K562 (cell line): Measurements from ENCODE around the gene PYCR2. TPM values are rescaled to one million over a fixed set of nuclear protein-coding genes. Genes with fewer than 3 reads are reported as not detected.

Experiments used
- AFF1 ChIP-seq, 2 experiments: fragments of 450-650 bp; IDR thresholded peaks; 2 replicates each; pipeline ENCODE4 v1.6.1; 2018; ENCODE audit warnings: mild to moderate bottlenecking in 2 of 2, low read depth in 1 of 2; ENCODE audit not compliant: partially characterized antibody in 2 of 2
- BRD4 ChIP-seq: fragments of 200-600 bp; sonication (generic); IDR thresholded peaks from 2 replicates; pipeline ENCODE4 v1.6.1; 2017; ENCODE audit warnings: inconsistent platforms
- CSDE1 ChIP-seq, 2 experiments: fragments of 450-650 bp; IDR thresholded peaks; 2 replicates each; pipeline ENCODE4 v1.6.1; 2016; ENCODE audit warnings: mild to moderate bottlenecking in 1 of 2
- CTBP1 ChIP-seq: fragments of 450-650 bp; IDR thresholded peaks from 2 replicates; pipeline ENCODE4 v1.6.1; 2016; ENCODE audit warnings: borderline replicate concordance
- DPF2 ChIP-seq: fragments of 450-650 bp; IDR thresholded peaks from 2 replicates; pipeline ENCODE4 v1.6.1; 2016
- E2F5 ChIP-seq: sonication (generic); formaldehyde crosslinking; IDR thresholded peaks from 2 replicates; pipeline ENCODE4 v1.8.0; 2022; ENCODE audit warnings: mild to moderate bottlenecking, missing genetic modification reagents
- EP300 ChIP-seq: IDR thresholded peaks from 2 replicates; pipeline ENCODE4 v1.6.1; 2012; ENCODE audit warnings: low read length, improper control_type of control experiment
- GTF2E2 ChIP-seq: fragments of 200-800 bp; sonication (Bioruptor generic); IDR thresholded peaks from 2 replicates; pipeline ENCODE4 v1.6.1; 2016; ENCODE audit warnings: missing genetic modification characterization, missing compliant biosample characterization
- L3MBTL2 ChIP-seq: fragments of 450-650 bp; IDR thresholded peaks from 2 replicates; pipeline ENCODE4 v1.6.1; 2016; ENCODE audit warnings: mild to moderate bottlenecking, moderate library complexity
- NUFIP1 ChIP-seq: fragments of 450-650 bp; IDR thresholded peaks from 2 replicates; pipeline ENCODE4 v1.6.1; 2018; ENCODE audit not compliant: partially characterized antibody
- PKNOX1 ChIP-seq: fragments of 450-650 bp; IDR thresholded peaks from 2 replicates; pipeline ENCODE4 v1.6.1; 2016
- POLR2G ChIP-seq: fragments of 200-400 bp; formaldehyde crosslinking; IDR thresholded peaks from 2 replicates; pipeline ENCODE4 v1.6.1; 2017; ENCODE audit warnings: low read depth, mild to moderate bottlenecking, antibody characterized with exemption, low read length, moderate library complexity
- PTTG1 ChIP-seq: fragments of 450-650 bp; IDR thresholded peaks from 2 replicates; pipeline ENCODE4 v1.6.1; 2016; ENCODE audit warnings: low read depth, mild to moderate bottlenecking, missing genetic modification characterization, missing compliant biosample characterization
- RBM14 ChIP-seq: fragments of 200-400 bp; formaldehyde crosslinking; IDR thresholded peaks from 2 replicates; pipeline ENCODE4 v1.6.1; 2018; ENCODE audit warnings: low read depth, mild to moderate bottlenecking, low read length, moderate library complexity, borderline replicate concordance; ENCODE audit not compliant: insufficient read depth
- SMAD3 ChIP-seq: fragments of 450-650 bp; formaldehyde crosslinking; conservative IDR thresholded peaks from 2 replicates; pipeline ENCODE4 v1.4.0; 2020; ENCODE audit warnings: mild to moderate bottlenecking
- SRF ChIP-seq, 2 experiments: fragments of 250-450, 450-650 bp in 1 of 2; sonication (Bioruptor Pico) in 1 of 2; sonication (generic) in 1 of 2; formaldehyde crosslinking; IDR thresholded peaks; 2 replicates each; pipeline versions ENCODE4 v1.5.0 to v1.5.1; 2020 to 2022; ENCODE audit warnings: mild to moderate bottlenecking in 1 of 2, missing genetic modification reagents in 1 of 2
- TRIM28 ChIP-seq: fragments of 450-650 bp; IDR thresholded peaks from 2 replicates; pipeline ENCODE4 v1.6.1; 2017
- ZNF778 ChIP-seq: fragments of 450-650 bp; formaldehyde crosslinking; IDR thresholded peaks from 2 replicates; pipeline ENCODE4 v1.4.0; 2020; ENCODE audit warnings: mild to moderate bottlenecking, moderate library complexity
- polyA plus RNA-seq, 8 experiments: library from polyadenylated mRNA; depleted of rRNA in 4 of 8; stranded (reverse) in 5 of 8; unstranded in 3 of 8; fragments of >200 nt; fragmentation: Nextera tagmentation in 2 of 8; fragmentation: Illumina TruSeq in 1 of 8; extraction: Ambion mirVana in 2 of 8; extraction: Trizol in 1 of 8; gene quantifications; 2 replicates each; pipeline versions ENCODE4 v1.2.1 to v1.2.3, GENCODE V29; 2011 to 2014; ENCODE audit warnings: inconsistent platforms in 1 of 8, missing spikeins in 1 of 8
- total RNA-seq, 7 experiments: library from RNA; depleted of rRNA in 6 of 7; stranded (reverse); fragments of >200 nt in 6 of 7; fragmentation: Illumina TruSeq in 2 of 7; extraction: Trizol in 2 of 7; gene quantifications; 2 replicates each; pipeline versions ENCODE4 v1.2.1 to v1.2.3, GENCODE V29; 2011 to 2021; ENCODE audit warnings: low replicate concordance in 1 of 7
- TF ChIP-seq, protein P1 (sequence below): fragments of 450-650 bp; IDR thresholded peaks from 2 replicates; pipeline ENCODE4 v1.7.1; 2018; ENCODE audit warnings: mild to moderate bottlenecking, low read depth; ENCODE audit not compliant: partially characterized antibody

Gene PYCR2
- total and polyA plus RNA-seq, 9 of the 15 experiments (the other 6 are each of a cell fraction or from before 2014, with no cell fraction given): 5.5 to 219 (median 127) TPM

- no peak for TF ChIP-seq GTF2E2 (tag)
- TF ChIP-seq NUFIP1: no peak
- TF ChIP-seq L3MBTL2: no peak
- TF ChIP-seq PKNOX1: no peak
- no peak for TF ChIP-seq CSDE1 (IDR thresholded peaks at IDR 0.05)
- no peak for TF ChIP-seq E2F5
- no peak for TF ChIP-seq TRIM28
- no peak; the same call in 1 of the 2 replicates for TF ChIP-seq CTBP1
- TF ChIP-seq, protein P1, sequence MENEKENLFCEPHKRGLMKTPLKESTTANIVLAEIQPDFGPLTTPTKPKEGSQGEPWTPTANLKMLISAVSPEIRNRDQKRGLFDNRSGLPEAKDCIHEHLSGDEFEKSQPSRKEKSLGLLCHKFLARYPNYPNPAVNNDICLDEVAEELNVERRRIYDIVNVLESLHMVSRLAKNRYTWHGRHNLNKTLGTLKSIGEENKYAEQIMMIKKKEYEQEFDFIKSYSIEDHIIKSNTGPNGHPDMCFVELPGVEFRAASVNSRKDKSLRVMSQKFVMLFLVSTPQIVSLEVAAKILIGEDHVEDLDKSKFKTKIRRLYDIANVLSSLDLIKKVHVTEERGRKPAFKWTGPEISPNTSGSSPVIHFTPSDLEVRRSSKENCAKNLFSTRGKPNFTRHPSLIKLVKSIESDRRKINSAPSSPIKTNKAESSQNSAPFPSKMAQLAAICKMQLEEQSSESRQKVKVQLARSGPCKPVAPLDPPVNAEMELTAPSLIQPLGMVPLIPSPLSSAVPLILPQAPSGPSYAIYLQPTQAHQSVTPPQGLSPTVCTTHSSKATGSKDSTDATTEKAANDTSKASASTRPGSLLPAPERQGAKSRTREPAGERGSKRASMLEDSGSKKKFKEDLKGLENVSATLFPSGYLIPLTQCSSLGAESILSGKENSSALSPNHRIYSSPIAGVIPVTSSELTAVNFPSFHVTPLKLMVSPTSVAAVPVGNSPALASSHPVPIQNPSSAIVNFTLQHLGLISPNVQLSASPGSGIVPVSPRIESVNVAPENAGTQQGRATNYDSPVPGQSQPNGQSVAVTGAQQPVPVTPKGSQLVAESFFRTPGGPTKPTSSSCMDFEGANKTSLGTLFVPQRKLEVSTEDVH: no peak
- TF ChIP-seq POLR2G: no peak
- no peak for TF ChIP-seq AFF1 (IDR thresholded peaks at IDR 0.05; ENCODE audit: low read depth in 1 of 2, partially characterized antibody in 2 of 2)
- no peak for TF ChIP-seq PTTG1
- no peak for TF ChIP-seq BRD4
- no peak for TF ChIP-seq SRF (CRISPR knock-in tag; IDR thresholded peaks at IDR 0.05)
- TF ChIP-seq RBM14: no peak
- no peak for TF ChIP-seq SMAD3 (CRISPR knock-in tag)
- TF ChIP-seq EP300: peak; percentile 5; the same call in 1 of the 2 replicates
- TF ChIP-seq DPF2: 0 out of 2 replicates have a peak, but pooled peaks have one; percentile 17
- no peak for TF ChIP-seq ZNF778
Observed at GRCh38 chr1:225973158-225973557, 49.1 kb upstream of the PYCR2 start (continued).
